ENCODE measurements around the gene CHST11. TPM values are rescaled to one million over a fixed set of nuclear protein-coding genes. Genes with fewer than 3 reads are reported as not detected.

CHST11 gene
- total and polyA plus RNA-seq, 9 of the 15 experiments (the other 6 are each of a cell fraction or from before 2014, with no cell fraction given): 2.3 to 38.7 (median 15.0) TPM

GRCh38 chr12:104456950-104457745, 400 bp downstream of the CHST11 start (continued):
- TF ChIP-seq ZNF592 (IDR thresholded peaks at IDR 0.05) (0 out of 2 replicates have a peak, but pooled peaks have one; percentile 18), KHSRP (IDR thresholded peaks at IDR 0.05) (no peak), CTBP1 (IDR thresholded peaks at IDR 0.05; ENCODE audit: borderline replicate concordance) (peak; percentile 90), ZNF76 (CRISPR knock-in tag; IDR thresholded peaks at IDR 0.05; ENCODE audit: borderline replicate concordance) (no peak), CHD2 (IDR thresholded peaks at IDR 0.05; ENCODE audit: low read depth, low read length) (no peak), ZNF785 (CRISPR knock-in tag; IDR thresholded peaks at IDR 0.05) (no peak), UBTF (IDR thresholded peaks at IDR 0.05; ENCODE audit: borderline replicate concordance in 1 of 2, low read depth in 2 of 2, low read length in 2 of 2) (peak; percentile 69 to 83; a peak in 2 of 4 replicates), ZNF197 (CRISPR knock-in tag; IDR thresholded peaks at IDR 0.05; ENCODE audit: low read depth) (no peak), LEF1 (IDR thresholded peaks at IDR 0.05) (no peak), POLR3G (IDR thresholded peaks at IDR 0.05; ENCODE audit: extremely low read depth, insufficient read length, insufficient replicate concordance) (no peak), ZBTB2 (IDR thresholded peaks at IDR 0.05) (peak; percentile 66; the same call in 1 of the 2 replicates), FOSL1 (tag; conservative IDR thresholded peaks at IDR 0.05) (peak; percentile 61; the same call in 1 of the 2 replicates), CAMTA2 (CRISPR knock-in tag; conservative IDR thresholded peaks at IDR 0.05) (0 out of 2 replicates have a peak, but pooled peaks have one; percentile 61), DLX4 (CRISPR knock-in tag; IDR thresholded peaks at IDR 0.05) (no peak), NONO (IDR thresholded peaks at IDR 0.05; ENCODE audit: low read depth in 2 of 2, low read length in 1 of 2) (peak in 1 of 2 experiments; percentile 93; a peak in 2 of 4 replicates), ZNF354B (CRISPR knock-in tag; IDR thresholded peaks at IDR 0.05) (no peak)
- TF ChIP-seq, protein P1, sequence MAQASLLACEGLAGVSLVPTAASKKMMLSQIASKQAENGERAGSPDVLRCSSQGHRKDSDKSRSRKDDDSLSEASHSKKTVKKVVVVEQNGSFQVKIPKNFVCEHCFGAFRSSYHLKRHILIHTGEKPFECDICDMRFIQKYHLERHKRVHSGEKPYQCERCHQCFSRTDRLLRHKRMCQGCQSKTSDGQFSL (CRISPR knock-in tag; IDR thresholded peaks at IDR 0.05): no peak
- TF ChIP-seq, protein P1 (tag; IDR thresholded peaks at IDR 0.05): no peak
